NK-92 treated with Interleukin-12 subunit alpha and Interleukin-12 subunit beta, amount 100 ng/mL, for 24 hours (cell line): ENCODE measurements around the gene ALG12.

Experiments used
- DNase-seq: peaks from one replicate; lab custom pipeline; 2025; lab: John Stamatoyannopoulos, UW

Gene ALG12

GRCh38 chr22:49917974-49918910, at the start of gene ALG12, which contains the start of gene CRELD2:
Gene ALG12, minus strand, starts transcription at chr22:49918438. Its CDS starts 4,673 bp downstream, at chr22:49913765.
Gene CRELD2, plus strand, starts transcription at chr22:49918634. Its CDS starts 136 bp downstream, at chr22:49918770.
- DNase-seq: peak; percentile 91

- DNase-seq: no peak
Observed at GRCh38 chr22:49967706-49968208, 49.5 kb upstream of the ALG12 start.

- no peak for DNase-seq
Observed at GRCh38 chr22:49966774-49967705, 48.8 kb upstream of the ALG12 start.

- no peak for DNase-seq
Observed at GRCh38 chr22:49966041-49966773, 48.0 kb upstream of the ALG12 start.

- no peak for DNase-seq
Observed at GRCh38 chr22:49965091-49966040, 47.1 kb upstream of the ALG12 start.

- DNase-seq: no peak
Observed at GRCh38 chr22:49964136-49965090, 46.2 kb upstream of the ALG12 start.

- DNase-seq: no peak
Observed at GRCh38 chr22:49963647-49964026, 45.4 kb upstream of the ALG12 start.

GRCh38 chr22:49962751-49963646, 44.8 kb upstream of the ALG12 start:
- no peak for DNase-seq

- no peak for DNase-seq
Observed at GRCh38 chr22:49962012-49962750, 43.9 kb upstream of the ALG12 start.

- DNase-seq: no peak
Observed at GRCh38 chr22:49961601-49962011, 43.4 kb upstream of the ALG12 start.

- no peak for DNase-seq
Observed at GRCh38 chr22:49961005-49961600, 42.9 kb upstream of the ALG12 start.

- DNase-seq: peak; percentile 83
Observed at GRCh38 chr22:49960159-49961004, 42.1 kb upstream of the ALG12 start, which contains the start of gene PIM3. Gene PIM3, plus strand, starts transcription at chr22:49960772. Its CDS starts 176 bp downstream, at chr22:49960948.

- peak; percentile 53 for DNase-seq
Observed at GRCh38 chr22:49959782-49960158, 41.5 kb upstream of the ALG12 start.

- no peak for DNase-seq
Observed at GRCh38 chr22:49958931-49959781, 40.9 kb upstream of the ALG12 start.

GRCh38 chr22:49958366-49958921, 40.2 kb upstream of the ALG12 start:
- DNase-seq: no peak
